HG03571 (cell line): Measurements from ENCODE around the gene POU2F1.

ENCODE experiments used
- ATAC-seq: cut with Tn5 transposase; IDR thresholded peaks from one replicate; pipeline ENCODE4 v1.9.1; 2021; ENCODE audit not compliant: unreplicated experiment

Gene POU2F1

DNA sequence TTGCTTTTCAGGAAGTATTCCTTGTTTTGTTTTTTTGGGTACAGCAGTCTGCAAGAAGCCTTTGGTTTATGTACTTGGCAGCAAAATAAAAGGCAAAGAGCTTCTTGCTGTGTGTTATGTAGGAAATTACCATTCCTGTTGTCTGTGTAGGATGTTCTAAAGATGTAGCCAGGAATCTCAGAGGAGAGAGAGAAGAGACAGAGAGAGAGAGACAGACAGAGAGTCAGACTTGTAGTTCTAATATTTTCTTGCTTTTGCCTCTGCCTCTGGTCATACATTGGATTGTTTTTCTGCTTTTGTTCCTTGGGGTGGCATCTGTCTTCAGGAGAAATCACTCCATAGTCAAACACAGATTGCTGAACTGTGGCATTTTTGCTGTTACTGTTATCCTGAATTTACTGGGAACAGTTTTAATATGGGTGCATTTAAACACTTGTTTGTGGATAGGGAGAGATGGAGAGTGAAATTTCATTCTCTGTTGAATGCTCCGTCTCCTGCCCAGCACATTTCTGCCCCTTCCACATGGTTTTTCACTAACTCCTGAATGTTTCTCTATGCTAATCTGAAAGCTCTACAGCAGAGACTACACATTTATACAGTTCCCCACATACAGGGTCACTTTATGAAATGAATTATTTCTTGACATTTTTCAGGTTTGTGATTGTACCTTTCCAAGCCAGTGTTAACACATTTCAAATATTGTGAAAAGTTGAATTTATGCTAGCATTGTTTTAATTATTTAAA lies 49.8 kb downstream of the POU2F1 start:
- ATAC-seq, result no peak

DNA sequence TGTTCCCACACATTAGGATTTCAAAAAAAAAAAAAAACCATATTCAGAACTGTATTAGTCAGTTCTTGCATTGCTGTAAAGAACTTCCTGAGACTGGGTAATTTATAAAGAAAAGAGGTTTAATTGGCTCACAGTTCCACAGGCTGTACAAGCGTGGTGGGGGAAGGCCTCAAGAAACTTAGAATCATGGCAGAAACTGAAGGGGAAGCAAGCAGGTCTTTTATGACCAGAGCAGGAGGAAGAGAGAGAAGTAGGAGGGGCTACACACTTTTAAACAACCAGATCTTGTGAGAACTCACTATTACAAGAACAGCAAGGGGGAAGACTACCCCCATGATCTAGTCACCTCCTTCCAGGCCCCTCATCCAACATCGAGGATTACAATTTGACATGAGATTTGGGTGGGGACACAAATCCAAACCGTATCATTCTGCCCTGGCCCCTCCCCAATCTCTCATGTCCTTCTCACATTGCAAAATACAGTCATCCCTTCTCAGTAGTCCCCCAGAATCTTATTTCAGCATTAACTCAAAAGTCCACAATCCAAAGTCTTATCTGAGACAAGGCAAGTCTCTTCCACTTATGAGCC lies 51.8 kb downstream of the POU2F1 start:
- no peak for ATAC-seq

DNA sequence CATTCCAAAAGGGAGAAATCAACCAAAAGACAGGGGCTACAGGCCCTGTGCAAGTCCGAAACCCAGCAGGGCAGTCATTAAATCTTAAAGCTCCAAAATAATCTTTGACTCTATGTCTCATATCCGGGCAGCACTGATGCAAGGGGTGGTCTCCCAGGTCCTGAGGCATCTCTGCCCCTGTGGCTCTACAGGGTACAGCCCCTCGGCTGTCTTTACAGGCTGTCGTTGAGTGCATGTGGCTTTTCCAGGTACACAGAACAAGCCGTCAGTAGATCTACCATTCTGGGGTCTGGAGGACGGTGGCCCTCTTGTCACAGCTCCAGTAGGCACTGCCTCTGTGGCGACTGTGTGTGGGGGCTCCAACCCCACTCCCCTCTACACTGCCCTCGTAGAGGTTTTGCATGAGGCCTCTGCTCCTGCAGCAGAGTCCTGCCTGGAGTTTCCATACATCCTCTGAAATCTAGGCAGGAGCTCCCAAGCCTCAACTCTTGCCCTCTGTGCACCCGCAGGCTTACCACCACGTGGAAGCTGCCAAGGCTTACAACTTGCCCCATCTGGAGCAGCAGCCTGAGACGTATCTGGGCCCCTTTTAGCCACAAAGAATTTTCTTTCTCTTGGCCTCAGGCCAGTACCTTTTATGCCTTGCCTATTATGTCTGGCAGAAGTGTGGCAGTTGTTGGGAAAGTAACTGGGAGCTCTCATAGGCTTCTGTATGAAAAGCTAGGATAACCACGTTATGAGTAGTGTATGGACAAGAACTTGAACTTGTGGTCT lies 52.5 kb downstream of the POU2F1 start:
- no peak for ATAC-seq

DNA sequence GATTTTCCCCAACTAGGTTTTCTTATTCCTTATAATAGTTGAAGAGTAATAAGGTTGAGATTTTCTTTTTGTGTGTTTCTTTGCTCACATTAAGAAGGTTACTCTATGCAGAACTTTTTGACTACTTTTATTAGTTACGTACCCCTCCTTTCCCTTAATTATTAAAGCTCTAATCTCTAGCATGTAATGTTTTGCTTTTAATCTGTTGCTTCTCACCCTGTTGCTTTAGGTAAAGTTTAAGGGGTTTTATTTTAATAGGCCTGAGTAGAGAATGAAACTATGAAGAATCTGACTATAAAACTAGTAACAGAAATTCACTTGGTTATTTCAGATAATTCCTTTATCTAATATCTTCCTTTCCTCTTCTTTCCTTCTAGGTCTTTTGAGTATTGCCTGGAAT lies 53.4 kb downstream of the POU2F1 start:
- ATAC-seq, result no peak

DNA sequence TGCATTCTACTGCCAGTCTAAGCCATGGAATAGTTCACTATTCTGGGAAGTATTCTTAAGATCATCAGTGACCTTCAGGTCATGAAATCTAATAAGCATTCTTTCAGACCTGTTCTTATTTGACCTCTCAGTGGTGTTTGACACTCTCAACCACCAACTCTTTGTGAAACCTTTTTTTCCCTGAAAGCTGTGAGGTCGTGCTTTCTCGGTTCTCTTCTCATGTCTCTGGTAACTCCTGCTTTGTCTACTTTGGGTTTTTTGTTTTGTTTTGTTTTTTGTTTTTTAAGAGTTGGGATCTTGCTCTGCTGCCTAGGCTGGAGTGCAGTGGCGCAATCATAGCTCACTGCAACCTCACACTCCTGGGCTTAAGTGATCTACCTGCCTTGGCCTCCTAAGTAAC lies 56.3 kb downstream of the POU2F1 start:
- no peak for ATAC-seq

DNA sequence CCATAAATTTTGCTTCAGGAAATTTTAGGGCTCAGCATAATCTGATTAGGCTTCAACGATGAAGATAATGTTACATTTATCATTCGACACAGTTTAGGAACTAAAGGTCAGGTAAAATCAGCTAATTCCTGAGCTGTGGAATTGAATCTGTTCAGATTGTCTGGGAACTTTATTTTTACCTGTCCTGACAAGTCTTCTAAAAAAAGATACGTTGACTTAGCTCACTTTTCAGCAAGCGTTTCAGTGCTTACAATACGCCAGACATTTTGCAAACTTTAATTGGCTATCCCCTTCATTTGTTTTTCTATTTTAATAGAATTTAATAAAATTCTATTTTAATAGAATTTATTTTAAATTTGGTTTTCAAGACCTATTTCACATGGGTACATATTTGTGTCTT lies 57.8 kb downstream of the POU2F1 start:
- no peak for ATAC-seq

DNA sequence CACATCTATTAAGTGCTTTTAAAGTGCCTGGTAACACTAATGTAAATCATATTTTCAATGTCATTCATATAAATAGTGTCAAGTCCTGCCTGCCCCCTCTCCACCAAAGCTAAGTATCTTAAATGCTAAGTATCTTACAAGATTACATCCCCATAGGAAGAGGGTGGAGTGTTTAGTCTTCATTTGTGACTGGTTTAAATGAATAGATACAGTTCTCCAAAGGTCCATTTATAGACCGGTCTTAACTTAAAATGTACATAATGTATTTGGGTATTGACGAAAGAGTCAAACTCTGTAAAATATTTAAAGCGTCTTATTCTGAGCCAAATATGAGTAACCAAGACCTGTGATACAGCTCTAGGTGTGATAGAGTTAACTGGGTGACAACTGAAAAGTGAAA lies 60.2 kb downstream of the POU2F1 start:
- no peak for ATAC-seq

DNA sequence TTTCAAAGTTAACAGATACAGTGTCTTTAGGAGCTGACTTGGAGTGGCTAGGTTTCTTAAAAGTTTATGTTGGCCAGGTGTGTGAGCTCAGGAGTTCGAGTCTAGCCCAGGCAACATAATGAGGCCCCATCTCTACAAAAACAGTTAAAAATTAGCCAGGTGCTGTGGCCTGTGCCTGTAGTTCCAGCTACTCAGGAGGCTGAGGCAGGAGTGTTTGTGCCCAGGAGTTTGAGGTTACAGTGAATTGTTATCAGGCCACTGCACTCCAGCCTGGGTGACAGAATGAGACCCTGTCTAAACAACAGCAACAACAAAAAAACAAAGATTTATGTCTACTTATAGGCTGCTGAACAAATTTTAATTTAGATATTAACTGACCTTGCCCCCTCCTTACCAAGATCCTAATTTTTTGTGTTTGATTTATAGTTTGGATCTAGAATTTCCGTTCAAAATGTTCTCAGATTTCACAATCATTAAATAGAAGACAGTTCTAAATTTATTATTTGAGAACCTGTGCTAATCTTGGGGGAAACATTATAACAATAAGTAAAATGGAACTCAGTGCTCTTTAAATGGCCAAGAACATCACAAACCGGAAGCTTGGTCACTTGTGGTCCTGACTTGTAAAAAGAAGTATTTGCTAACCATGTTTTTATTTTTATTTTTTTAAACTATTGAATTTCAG lies 67.8 kb downstream of the POU2F1 start:
- ATAC-seq, result no peak

DNA sequence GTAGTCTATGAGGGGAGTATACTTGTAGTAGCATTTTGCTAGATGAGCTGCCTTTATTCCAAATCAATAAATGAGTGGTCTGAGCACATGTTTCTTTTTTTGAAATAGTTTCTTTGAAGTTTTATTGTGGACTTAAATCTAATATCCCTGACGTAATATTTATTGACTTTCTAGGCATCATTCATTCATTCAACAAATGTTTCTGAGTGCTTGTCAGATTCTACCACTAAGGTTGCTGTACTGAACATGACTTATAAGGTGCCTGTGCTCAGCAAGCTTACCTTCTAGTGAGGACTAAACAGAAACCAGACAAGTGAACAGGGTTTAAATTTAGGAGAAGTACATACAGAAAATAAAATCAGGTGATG lies 68.4 kb downstream of the POU2F1 start:
- ATAC-seq, result no peak

DNA sequence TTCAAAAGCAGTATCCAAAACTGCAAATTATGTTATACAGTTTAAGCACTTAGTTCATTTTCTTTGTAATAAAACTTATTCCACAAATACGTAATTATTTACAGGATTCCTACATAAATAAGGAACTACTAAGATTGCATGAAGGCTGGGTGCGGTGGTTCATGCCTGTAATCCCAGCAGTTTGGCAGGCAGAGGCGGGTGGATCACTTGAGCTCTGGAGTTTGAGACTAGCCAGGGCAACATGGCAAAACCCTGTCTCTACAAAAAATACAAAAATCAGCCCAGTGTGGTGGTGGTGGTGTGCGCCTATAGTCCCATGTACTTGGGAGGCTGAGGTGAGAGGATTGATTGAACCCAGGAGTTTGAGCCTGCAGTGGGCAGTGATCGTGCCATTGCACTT lies 69.3 kb downstream of the POU2F1 start:
- ATAC-seq, result no peak

DNA sequence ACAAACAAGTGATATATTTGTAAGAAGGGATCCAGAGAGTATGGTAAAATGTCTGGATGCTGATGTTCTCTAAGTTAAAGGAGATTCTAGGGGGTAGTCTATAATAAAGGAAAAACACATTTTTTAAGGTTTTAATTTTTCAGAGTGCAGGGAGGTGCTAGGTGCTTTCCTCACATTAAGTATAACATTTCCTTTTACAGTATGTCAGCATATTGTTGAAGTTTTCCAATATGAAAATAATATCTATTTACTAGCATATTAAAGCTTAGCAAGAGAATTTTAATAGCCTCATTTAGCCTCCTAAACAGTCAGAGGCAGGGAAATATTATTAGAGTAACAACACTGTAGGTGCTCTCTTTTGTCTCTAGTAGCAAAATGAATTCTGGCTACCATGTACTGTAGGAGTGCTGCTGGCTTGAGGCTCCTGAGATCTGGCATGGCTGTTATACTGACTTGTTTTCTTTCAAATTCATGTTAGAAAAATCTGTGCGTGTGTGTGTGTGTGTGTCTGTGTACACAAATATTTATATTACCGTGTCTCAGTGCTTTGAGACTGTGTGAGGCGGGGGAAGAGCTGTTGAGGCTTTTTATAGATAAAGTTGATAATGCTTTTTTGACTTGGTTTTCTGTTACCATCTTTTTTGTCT lies 71.0 kb downstream of the POU2F1 start:
- no peak for ATAC-seq

DNA sequence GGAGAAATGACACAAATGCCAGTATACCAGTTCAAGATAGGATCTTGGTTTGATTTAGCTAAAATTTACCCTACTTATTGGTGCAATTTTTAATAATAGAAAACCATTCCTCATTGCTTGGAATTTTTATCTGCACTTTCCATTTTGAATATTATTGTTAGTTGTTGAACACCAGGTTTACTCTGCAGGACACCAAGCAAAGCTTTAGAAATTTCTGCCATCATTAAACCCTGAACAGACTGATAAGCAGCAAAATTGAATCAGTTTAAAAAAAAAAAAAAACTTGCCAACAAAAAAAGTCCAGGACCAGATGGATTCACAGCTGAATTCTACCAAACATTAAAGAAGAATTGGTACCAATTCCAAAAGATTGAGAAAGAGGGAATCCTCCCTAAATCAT lies 71.5 kb downstream of the POU2F1 start:
- ATAC-seq, result no peak

DNA sequence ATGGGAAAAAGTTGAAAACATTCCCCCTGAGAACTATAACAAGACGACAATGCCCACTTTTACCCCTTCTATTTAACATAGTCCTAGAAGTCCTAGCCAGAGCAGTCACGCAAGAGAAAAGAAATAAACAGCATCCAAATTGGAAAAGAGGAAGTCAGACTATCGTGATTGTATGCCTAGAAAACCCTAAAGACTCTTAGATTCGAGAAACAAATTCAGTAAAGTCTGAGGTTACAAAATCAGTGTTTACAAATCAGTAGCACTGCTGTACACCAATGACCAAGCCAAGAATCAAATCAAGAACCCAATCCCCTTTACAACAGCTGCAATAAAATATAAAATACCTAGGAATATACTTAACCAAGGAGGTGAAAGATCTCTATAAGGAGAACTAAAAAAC lies 72.4 kb downstream of the POU2F1 start:
- no peak for ATAC-seq

DNA sequence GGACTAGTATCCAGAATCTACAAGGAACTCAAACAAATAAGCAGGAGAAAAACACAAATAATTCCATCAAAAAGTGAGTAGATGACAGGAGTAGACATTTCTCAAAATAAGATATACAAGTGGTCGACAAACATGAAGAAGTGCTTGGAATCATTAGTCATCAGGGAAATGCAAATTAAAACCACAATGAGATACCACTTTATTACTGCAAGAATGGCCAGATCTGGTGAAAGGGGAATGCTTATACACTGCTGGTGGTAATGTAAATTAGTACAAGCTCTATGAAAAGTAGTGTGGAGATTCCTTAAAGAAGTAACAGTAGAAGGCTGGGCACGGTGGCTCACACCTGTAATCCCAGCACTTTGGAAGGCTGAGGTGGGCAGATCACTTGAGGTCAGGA lies 73.8 kb downstream of the POU2F1 start:
- ATAC-seq, result no peak

DNA sequence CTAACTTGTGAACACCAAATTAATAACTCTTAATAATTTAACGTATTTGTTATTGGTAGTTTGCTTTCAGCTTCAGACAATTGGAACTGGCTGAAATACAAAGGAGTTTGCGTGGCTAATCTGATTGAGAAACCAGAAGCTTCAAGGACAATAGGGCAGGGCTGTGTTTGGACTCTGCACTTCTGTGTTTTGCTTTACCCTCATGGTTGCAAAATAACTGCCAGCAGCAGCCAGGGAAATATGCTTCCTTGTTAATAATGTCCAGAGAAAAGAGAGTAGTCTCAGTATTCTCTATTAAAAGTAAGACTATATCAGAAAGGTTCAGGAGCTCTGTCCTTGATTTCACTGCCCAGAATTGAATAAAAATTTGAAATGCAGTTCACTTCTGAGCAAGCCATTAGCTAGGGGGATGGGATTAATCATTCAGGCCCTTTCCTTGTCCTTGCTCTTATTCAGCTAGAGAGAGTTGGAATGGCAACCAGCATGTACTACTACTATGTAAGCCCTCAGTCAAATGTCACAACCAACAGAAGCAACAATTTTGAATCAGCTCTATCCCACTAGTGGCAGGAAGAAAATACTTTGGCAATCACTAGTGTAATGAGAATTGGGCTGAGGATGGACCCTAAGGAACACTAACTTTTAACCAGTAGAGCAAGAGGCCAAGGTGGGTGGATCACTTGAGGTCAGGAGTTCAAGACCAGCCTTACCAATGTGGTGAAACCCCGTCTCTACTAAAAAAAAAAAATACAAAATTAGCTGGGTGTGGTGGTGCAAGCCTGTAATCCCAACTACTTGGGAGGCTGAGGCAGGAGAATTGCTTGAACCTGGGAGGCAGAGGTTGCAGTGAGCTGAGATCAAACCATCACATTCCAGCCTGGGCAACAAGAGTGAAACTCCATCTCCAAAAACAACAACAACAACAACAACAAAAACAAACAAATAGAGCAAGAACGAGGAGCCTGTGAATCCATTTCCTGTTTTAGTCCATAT lies 76.8 kb downstream of the POU2F1 start:
- ATAC-seq, result no peak

DNA sequence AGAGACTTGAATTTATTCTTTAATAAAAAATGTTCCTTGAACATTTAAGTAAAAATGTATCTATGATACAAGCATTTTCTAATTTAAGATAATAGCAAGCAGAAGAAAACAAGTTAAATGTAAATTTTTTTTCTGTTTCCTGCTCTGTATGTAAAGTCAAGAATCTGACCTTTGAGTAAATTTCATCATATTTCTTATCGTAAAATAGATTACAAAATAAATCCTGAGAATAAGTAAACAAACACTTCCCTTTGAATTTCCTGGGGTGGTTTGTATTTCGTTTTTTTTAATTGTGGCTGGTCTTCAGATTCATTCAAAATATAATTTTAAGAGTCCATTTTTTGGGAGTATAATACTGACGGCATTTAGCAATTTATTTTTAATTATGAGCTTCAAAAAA lies 77.6 kb downstream of the POU2F1 start:
- ATAC-seq, result no peak

DNA sequence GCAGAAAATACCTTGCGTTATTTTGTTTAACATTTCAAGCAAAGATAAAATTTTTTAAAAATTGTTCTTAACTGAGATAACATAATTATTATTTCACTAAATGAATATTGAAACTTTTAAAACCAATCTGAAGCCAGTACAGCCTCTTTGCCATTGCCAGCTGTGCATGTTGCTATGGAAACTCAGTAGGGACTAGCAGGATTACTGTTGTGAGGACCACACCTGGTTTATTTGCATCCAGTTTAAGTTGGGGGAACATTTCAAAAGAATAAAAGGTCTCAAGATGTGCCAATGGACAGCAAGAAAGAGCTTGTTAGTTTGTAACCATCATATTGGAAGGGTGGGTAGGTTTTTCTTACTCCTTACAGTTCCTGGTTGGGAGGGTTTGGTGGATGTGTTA lies 80.7 kb downstream of the POU2F1 start:
- no peak for ATAC-seq

DNA sequence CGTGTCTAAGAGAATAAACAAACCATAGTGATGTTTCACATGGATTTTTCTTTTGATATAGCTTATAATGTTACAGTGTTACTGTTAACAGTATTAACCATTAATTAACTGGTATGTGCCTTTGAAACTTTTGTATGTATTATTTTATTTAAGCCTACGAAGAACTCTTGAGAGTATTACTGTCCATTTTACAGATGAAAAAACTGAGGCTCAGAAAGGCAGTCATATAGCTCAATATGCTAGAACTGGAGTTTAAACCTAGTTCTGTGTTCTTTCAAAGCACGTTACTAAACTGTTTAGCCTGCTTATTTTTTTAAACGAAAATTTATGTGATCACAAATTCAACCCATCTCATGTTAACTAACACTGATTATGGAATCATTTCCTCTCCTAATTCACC lies 83.5 kb downstream of the POU2F1 start:
- no peak for ATAC-seq

DNA sequence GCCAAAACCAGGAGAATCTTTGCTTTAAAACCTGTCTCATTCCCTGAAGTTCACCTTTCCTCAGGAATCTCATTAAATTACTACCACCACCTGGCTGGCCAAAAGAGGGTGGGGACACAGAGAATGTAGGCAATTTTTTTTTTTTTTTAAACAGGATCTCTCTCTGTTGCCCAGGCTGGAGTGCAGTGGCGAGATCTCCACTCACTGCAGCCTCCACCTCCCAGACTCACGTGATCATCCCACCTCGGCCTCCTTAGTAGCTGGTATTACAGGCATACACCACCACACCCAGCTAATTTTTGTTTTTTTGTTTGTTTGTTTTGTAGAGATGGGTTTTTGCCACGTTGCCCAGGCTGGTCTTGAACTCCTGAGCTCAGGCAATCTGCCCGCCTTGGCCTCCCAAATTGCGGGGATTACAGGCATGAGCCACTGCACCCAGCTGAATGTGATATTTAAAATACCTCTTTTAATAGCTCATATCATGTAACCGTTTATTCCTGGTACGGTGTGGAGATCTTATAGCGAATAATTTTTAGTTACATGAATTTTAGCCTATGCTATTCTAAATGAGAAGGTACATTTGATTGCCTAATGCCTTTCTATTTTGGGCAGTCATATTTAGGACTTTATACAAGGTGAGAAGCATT lies 84.5 kb downstream of the POU2F1 start:
- ATAC-seq, result no peak
